Measurements from ENCODE around the gene NDUFB3.
"Not testable (repeated sequence)": the region's sequence is repeated elsewhere in the genome, so short reads cannot be mapped to it uniquely, and the experiment has no call there.

NDUFB3 gene

GRCh38 chr2:201058914-201059313, 12.9 kb upstream of the NDUFB3 start:
- no peaks in the 10 kb centered on the region for H3K27me3 Mint-ChIP-seq
- peaks cover 10% of the 10 kb centered on the region for H3K36me3 Mint-ChIP-seq (ENCODE audit: insufficient read depth)
- no peaks in the 10 kb centered on the region for H3K9me3 Mint-ChIP-seq
- DNase-seq (ENCODE audit: low spot score in 2 of 2), result no peak
- no peak overlapping the region for H3K27ac Mint-ChIP-seq (ENCODE audit: low read depth)
- H3K4me1 Mint-ChIP-seq, result peaks cover 41% of the 10 kb centered on the region
- H3K4me3 Mint-ChIP-seq, result no peak overlapping the region
- no peak for ATAC-seq (replicated peaks; ENCODE audit: extremely low read depth, poor library complexity, severe bottlenecking)

- no peak for ATAC-seq (replicated peaks; ENCODE audit: extremely low read depth, poor library complexity, severe bottlenecking)
- Mint-ChIP-seq H3K4me1 (peaks cover 46% of the 10 kb centered on the region), H3K4me3 (no peak overlapping the region), H3K9me3 (no peaks in the 10 kb centered on the region), H3K36me3 (ENCODE audit: insufficient read depth) (peaks cover 10% of the 10 kb centered on the region), H3K27ac (ENCODE audit: low read depth) (no peak overlapping the region), H3K27me3 (no peaks in the 10 kb centered on the region)
- no peak for DNase-seq (ENCODE audit: low spot score in 2 of 2)
Observed at GRCh38 chr2:201059961-201060755, 11.6 kb upstream of the NDUFB3 start.

GRCh38 chr2:201063516-201063915, 8.3 kb upstream of the NDUFB3 start:
- ATAC-seq (replicated peaks; ENCODE audit: extremely low read depth, poor library complexity, severe bottlenecking); H3K4me3 Mint-ChIP-seq; H3K27me3 Mint-ChIP-seq; H3K9me3 Mint-ChIP-seq; DNase-seq (ENCODE audit: low spot score in 2 of 2): not testable (repeated sequence)
- H3K36me3 Mint-ChIP-seq (ENCODE audit: insufficient read depth), result peaks cover 13% of the 10 kb centered on the region
- H3K27ac Mint-ChIP-seq (ENCODE audit: low read depth), result peak overlapping the region; percentile 75
- H3K4me1 Mint-ChIP-seq, result peaks cover 54% of the 10 kb centered on the region

GRCh38 chr2:201064797-201065329, 6.9 kb upstream of the NDUFB3 start:
- DNase-seq (ENCODE audit: low spot score in 2 of 2) (no peak), ATAC-seq (replicated peaks; ENCODE audit: extremely low read depth, poor library complexity, severe bottlenecking) (no peak)
- Mint-ChIP-seq H3K4me3 (no peak overlapping the region), H3K9me3 (no peaks in the 10 kb centered on the region), H3K27me3 (no peaks in the 10 kb centered on the region), H3K4me1 (peaks cover 59% of the 10 kb centered on the region), H3K36me3 (ENCODE audit: insufficient read depth) (peaks cover 17% of the 10 kb centered on the region), H3K27ac (ENCODE audit: low read depth) (no peak overlapping the region)

- H3K27ac Mint-ChIP-seq (ENCODE audit: low read depth), result peak overlapping the region; percentile 98
- no peaks in the 10 kb centered on the region for H3K9me3 Mint-ChIP-seq
- DNase-seq (ENCODE audit: low spot score in 2 of 2), result no peak
- ATAC-seq (replicated peaks; ENCODE audit: extremely low read depth, poor library complexity, severe bottlenecking), result peak; percentile 33
- no peaks in the 10 kb centered on the region for H3K27me3 Mint-ChIP-seq
- peaks cover 49% of the 10 kb centered on the region for H3K4me1 Mint-ChIP-seq
- peak overlapping the region; percentile 95 for H3K4me3 Mint-ChIP-seq
- peaks cover 19% of the 10 kb centered on the region for H3K36me3 Mint-ChIP-seq (ENCODE audit: insufficient read depth)
Observed at GRCh38 chr2:201070948-201071478, 788 bp upstream of the NDUFB3 start.

GRCh38 chr2:201072201-201072530, 365 bp downstream of the NDUFB3 start:
- peaks cover 41% of the 10 kb centered on the region for H3K4me1 Mint-ChIP-seq
- no peaks in the 10 kb centered on the region for H3K27me3 Mint-ChIP-seq
- H3K9me3 Mint-ChIP-seq, result no peaks in the 10 kb centered on the region
- ATAC-seq (replicated peaks; ENCODE audit: extremely low read depth, poor library complexity, severe bottlenecking) (no peak), DNase-seq (ENCODE audit: low spot score in 2 of 2) (no peak)
- peak overlapping the region; percentile 98 for H3K27ac Mint-ChIP-seq (ENCODE audit: low read depth)
- H3K4me3 Mint-ChIP-seq, result peak overlapping the region; percentile 95
- H3K36me3 Mint-ChIP-seq (ENCODE audit: insufficient read depth), result peaks cover 19% of the 10 kb centered on the region

GRCh38 chr2:201073071-201073470, 1.3 kb downstream of the NDUFB3 start:
- H3K27ac Mint-ChIP-seq (ENCODE audit: low read depth), result no peak overlapping the region

GRCh38 chr2:201074996-201075395, 3.2 kb downstream of the NDUFB3 start:
- no peak overlapping the region for H3K27ac Mint-ChIP-seq (ENCODE audit: low read depth)
- no peak overlapping the region for H3K4me3 Mint-ChIP-seq
- H3K36me3 Mint-ChIP-seq (ENCODE audit: insufficient read depth), result peaks cover 24% of the 10 kb centered on the region

More at GRCh38 chr2:201073071-201073470, 1.3 kb downstream of the NDUFB3 start:
- no peak for DNase-seq (ENCODE audit: low spot score in 2 of 2)
- Mint-ChIP-seq H3K4me1 (peaks cover 41% of the 10 kb centered on the region), H3K4me3 (peak overlapping the region; percentile 95), H3K27me3 (no peaks in the 10 kb centered on the region), H3K9me3 (no peaks in the 10 kb centered on the region), H3K36me3 (ENCODE audit: insufficient read depth) (peaks cover 19% of the 10 kb centered on the region)
- no peak for ATAC-seq (replicated peaks; ENCODE audit: extremely low read depth, poor library complexity, severe bottlenecking)

GRCh38 chr2:201084863-201085262, 13.1 kb downstream of the NDUFB3 start:
- Mint-ChIP-seq H3K27ac (ENCODE audit: low read depth) (no peak overlapping the region), H3K36me3 (ENCODE audit: insufficient read depth) (peaks cover 49% of the 10 kb centered on the region), H3K4me1 (no peaks in the 10 kb centered on the region), H3K9me3 (no peaks in the 10 kb centered on the region), H3K4me3 (no peak overlapping the region), H3K27me3 (no peaks in the 10 kb centered on the region)
- DNase-seq (ENCODE audit: low spot score in 2 of 2) (no peak), ATAC-seq (replicated peaks; ENCODE audit: extremely low read depth, poor library complexity, severe bottlenecking) (no peak)

More at GRCh38 chr2:201074996-201075395, 3.2 kb downstream of the NDUFB3 start:
- peaks cover 25% of the 10 kb centered on the region for H3K4me1 Mint-ChIP-seq
- H3K9me3 Mint-ChIP-seq, result no peaks in the 10 kb centered on the region
- DNase-seq (ENCODE audit: low spot score in 2 of 2) (no peak), ATAC-seq (replicated peaks; ENCODE audit: extremely low read depth, poor library complexity, severe bottlenecking) (no peak)
- no peaks in the 10 kb centered on the region for H3K27me3 Mint-ChIP-seq

- no peak overlapping the region for H3K27ac Mint-ChIP-seq (ENCODE audit: low read depth)
- DNase-seq (ENCODE audit: low spot score in 2 of 2) (no peak), ATAC-seq (replicated peaks; ENCODE audit: extremely low read depth, poor library complexity, severe bottlenecking) (no peak)
- H3K4me3 Mint-ChIP-seq, result no peak overlapping the region
- H3K27me3 Mint-ChIP-seq, result no peaks in the 10 kb centered on the region
- H3K36me3 Mint-ChIP-seq (ENCODE audit: insufficient read depth), result peaks cover 21% of the 10 kb centered on the region
- no peaks in the 10 kb centered on the region for H3K4me1 Mint-ChIP-seq
- no peaks in the 10 kb centered on the region for H3K9me3 Mint-ChIP-seq
Observed at GRCh38 chr2:201090574-201090973, 18.8 kb downstream of the NDUFB3 start.

GRCh38 chr2:201093573-201093972, 21.8 kb downstream of the NDUFB3 start:
- H3K27me3 Mint-ChIP-seq, result no peaks in the 10 kb centered on the region
- no peaks in the 10 kb centered on the region for H3K4me1 Mint-ChIP-seq
- no peak for DNase-seq (ENCODE audit: low spot score in 2 of 2)
- H3K36me3 Mint-ChIP-seq (ENCODE audit: insufficient read depth), result peaks cover 4% of the 10 kb centered on the region
- ATAC-seq (replicated peaks; ENCODE audit: extremely low read depth, poor library complexity, severe bottlenecking), result no peak
- H3K4me3 Mint-ChIP-seq, result no peak overlapping the region
- H3K27ac Mint-ChIP-seq (ENCODE audit: low read depth), result no peak overlapping the region
- H3K9me3 Mint-ChIP-seq, result no peaks in the 10 kb centered on the region

- ATAC-seq (replicated peaks; ENCODE audit: extremely low read depth, poor library complexity, severe bottlenecking) (no peak), DNase-seq (ENCODE audit: low spot score in 2 of 2) (no peak)
- no peak overlapping the region for H3K27ac Mint-ChIP-seq (ENCODE audit: low read depth)
- no peaks in the 10 kb centered on the region for H3K27me3 Mint-ChIP-seq
- H3K4me3 Mint-ChIP-seq, result no peak overlapping the region
- H3K36me3 Mint-ChIP-seq (ENCODE audit: insufficient read depth), result peaks cover 3% of the 10 kb centered on the region
- no peaks in the 10 kb centered on the region for H3K9me3 Mint-ChIP-seq
- H3K4me1 Mint-ChIP-seq, result no peaks in the 10 kb centered on the region
Observed at GRCh38 chr2:201100497-201100896, 28.7 kb downstream of the NDUFB3 start.

- no peaks in the 10 kb centered on the region for H3K9me3 Mint-ChIP-seq
- no peaks in the 10 kb centered on the region for H3K4me1 Mint-ChIP-seq
- peaks cover 3% of the 10 kb centered on the region for H3K36me3 Mint-ChIP-seq (ENCODE audit: insufficient read depth)
- DNase-seq (ENCODE audit: low spot score in 2 of 2) (no peak), ATAC-seq (replicated peaks; ENCODE audit: extremely low read depth, poor library complexity, severe bottlenecking) (no peak)
- no peaks in the 10 kb centered on the region for H3K27me3 Mint-ChIP-seq
- no peak overlapping the region for H3K27ac Mint-ChIP-seq (ENCODE audit: low read depth)
- no peak overlapping the region for H3K4me3 Mint-ChIP-seq
Observed at GRCh38 chr2:201105759-201106158, 34.0 kb downstream of the NDUFB3 start.
